HG03159 (cell line): Measurements from ENCODE around the gene TAP2.
"Not testable (repeated sequence)": the region's sequence is repeated elsewhere in the genome, so short reads cannot be mapped to it uniquely, and the experiment has no call there.

Experiments used
- ATAC-seq: cut with Tn5 transposase; IDR thresholded peaks from one replicate; pipeline ENCODE4 v1.9.1; 2021; ENCODE audit warnings: mild to moderate bottlenecking, moderate library complexity; ENCODE audit not compliant: unreplicated experiment

TAP2 gene

DNA sequence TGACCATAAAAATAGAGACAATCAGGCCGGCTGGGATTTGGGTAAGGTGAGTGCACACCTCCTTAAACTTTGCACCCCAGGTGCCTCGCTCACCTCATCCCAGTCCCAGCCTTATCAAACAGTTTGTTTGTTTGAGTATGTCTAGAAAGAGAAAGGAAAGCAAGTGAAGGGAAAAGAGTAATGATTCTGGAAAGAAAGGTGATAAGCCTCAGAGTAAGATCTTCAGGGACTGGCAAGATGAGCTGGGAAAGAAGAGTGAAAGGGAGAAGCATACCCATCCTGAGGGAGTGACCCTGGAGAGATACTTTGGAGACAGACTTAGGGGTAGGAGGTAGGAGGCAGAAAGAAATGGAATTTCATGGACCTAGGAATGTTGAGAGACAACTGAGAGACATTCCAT is 1.7 kb downstream of the TAP2 start:
- no peak for ATAC-seq

DNA sequence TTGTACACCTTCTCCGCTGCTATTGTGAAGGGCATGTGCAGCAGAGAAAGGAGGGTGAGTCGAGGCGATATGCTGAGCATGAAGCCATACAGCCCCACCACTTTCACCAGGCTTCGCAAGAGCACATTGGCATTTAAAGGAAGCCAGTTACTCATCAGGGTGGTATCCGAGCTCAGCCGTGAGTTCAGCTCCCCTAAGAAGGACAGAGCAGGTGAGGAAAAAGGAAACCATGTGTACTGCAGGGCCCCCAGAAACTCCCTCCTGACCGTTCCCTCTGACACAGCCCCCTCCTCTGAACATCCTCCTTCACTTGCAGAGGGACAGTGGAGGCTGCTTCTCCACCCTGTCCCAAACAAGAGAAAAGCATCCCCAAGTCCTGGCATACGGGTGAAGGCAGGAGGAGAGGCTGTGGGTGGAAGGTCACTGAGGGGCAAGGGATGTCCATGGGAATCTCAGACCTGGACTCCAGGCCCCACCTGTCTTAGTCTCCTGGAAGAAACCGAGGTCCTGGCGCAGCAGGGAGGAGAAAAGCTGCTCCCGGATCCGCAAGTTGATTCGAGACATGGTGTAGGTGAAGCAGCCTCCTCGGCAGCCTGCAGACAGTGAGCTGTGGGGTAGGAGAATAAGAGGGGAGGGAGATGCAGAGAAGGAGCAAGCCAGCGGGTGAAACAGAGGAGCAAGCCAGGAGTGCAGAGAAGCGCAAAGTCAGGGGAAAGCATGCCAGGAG is 3.2 kb downstream of the TAP2 start:
- no peak for ATAC-seq

DNA sequence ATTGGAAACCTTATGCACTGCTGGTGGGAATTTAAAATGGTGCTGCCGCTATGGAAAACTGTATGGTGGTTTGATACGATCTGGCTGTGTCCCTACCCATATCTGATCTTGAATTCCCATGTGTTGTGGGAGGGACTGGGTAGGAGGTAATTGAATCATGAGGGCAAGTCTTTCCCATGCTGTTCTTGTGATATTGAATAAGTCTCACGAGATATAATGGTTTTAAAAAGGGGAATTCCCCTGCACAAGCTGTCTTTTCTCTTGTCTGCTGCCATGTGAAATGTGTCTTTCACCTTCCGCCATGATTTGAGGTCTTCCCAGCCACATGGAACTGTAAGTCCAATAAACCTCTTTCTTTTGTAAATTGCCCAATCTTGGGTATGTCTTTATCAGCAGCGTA is 4.9 kb downstream of the TAP2 start:
- ATAC-seq, result no peak

DNA sequence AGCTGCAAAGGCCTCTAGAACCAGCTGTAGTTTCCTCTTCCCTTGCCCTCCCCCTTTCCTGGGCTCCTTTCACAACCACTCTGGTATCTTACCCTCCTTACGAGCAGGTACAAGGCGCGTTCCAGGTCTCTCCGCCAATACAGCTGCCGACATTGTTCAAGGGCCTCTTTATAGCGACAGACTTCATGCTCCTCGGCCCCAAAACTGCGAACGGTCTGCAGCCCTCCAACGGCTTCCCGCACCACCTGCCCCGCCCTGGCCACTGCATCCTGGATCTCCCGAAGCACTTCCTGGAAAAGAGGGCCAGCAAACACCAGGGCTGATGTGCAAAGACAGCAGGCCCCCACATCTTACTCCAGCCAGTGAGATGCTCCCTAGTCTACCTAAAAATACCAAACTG is 6.0 kb downstream of the TAP2 start:
- ATAC-seq, result no peak

DNA sequence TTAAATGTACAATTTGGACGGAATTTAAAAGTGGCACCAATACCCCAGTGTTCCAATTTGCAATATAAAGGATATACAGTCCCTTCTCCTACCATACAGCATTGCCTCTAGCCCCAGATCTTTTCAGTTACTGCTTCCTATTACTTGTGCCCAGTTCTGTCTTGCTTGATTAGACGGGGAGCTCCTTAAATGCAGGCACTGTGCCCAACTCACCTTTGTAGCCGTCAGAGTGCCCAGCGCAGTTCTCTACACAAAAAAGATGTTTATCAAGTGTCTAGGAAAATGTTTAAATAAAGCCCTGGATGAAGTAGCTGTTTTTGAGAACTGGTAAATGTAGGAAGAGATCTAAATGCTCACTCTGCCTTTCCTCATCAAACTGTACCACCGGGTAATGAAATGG is 7.6 kb downstream of the TAP2 start:
- no peak for ATAC-seq

DNA sequence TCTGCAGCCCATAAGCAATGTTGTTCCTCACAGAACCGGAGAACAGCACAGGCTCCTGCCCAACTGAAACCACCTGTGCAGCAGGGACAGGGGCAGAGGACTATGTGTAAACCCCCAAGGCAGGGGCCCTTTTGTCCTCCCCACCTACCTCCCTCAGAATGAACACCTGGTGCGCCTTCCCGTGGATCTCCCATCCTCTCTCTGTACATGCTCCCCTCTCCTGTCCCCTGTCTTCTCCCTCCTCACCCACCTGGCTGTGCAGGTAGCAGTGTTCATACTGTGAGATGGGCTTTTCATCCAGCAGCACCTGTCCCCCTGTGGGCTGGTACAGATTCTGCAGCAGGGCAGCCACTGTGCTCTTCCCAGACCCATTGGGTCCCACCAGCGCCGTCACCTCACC is 8.5 kb downstream of the TAP2 start:
- ATAC-seq, result no peak

DNA sequence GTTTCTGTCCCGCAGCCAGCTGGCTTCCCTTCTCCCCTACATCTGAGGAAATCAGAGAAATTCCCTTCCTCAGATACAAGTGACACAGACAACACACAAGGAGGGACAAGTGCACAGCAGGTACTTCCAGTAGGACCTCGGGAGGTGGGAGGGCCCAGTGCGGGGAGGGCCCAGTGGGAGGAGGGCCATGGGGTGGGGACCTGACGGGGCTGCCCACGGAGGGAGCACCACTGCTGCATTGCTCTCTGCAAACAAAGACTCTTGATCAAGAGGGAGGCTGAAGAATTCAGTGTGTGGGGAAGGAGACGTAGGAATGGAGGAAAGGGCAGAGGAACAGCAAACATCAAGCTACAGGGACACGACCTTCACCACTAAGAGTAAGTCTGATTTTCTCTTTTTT is 9.0 kb downstream of the TAP2 start:
- ATAC-seq, result no peak

DNA sequence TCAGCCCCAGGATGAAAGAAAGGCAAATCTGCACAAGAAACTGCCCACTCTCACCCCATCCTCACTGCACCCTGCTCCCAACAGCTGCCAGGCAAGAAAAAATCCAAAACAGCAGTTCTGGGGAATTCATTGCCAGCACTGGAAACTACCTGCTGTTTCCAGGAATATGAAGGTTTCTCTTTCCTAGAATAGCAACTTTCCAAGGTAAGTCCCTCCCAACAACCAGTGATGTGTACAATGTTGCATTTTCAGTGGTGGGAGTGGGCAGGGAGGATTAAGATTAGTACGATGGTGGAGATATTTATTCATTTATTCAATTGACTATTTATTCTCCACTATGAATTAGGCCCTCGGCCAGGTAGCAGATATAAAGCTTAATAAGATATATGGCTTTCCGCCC is 11.5 kb downstream of the TAP2 start:
- no peak for ATAC-seq

DNA sequence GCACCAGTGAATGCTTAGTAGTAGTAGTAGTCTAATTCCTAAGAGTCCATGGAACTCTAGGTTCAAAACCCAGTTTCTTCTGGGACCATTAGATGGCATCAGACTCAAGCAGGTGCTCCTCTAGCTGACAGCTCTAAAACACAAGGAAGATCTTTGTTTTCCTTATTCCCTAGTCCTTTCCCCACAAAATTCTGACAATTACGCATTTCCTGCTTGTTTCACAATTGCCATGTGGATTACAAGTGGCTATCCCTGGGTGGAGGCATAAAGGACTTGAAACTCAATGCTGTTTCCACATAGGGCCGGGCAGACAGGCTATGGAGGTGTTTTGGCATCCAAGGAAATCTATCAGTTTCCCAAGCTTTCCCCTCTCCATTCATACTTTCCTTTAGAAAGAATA is 12.6 kb downstream of the TAP2 start:
- no peak for ATAC-seq

DNA sequence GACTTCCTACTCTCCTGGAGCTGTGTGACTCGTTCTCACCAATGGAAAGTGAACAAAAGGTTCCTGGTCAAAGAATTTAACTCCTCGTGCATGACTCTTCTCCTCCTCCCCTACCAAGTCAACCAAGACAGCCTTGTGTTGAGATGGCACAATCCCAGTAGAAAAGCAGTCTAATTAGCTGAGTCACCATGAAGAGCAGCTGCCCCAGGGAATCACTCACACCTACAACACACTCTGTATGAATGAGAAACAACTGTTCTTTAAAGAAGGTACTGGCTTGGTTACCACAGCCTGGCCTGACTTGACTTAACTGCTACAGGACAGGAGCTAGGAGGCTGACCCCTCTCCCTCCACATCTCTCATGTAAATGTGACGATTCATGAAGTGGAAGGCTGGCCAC is 18.8 kb downstream of the TAP2 start:
- no peak for ATAC-seq

DNA sequence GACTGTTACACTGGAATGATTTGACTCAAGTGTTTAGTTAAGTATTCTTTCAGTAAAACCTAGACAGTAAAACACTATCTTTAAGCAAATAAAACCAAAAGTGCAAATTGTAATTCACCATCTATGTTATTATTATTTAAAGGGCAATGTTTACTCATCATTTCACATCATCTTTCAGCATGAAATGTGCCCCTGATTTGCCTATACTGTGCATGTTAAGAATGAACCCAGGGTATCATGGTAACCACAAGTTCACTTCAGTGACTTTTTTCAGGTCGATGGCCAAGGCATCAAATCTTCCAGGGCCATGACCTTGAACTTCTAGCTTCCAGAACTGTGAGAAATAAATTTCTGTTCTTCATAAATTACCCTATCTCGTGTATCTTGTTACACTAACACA is 19.7 kb downstream of the TAP2 start:
- ATAC-seq, result no peak

DNA sequence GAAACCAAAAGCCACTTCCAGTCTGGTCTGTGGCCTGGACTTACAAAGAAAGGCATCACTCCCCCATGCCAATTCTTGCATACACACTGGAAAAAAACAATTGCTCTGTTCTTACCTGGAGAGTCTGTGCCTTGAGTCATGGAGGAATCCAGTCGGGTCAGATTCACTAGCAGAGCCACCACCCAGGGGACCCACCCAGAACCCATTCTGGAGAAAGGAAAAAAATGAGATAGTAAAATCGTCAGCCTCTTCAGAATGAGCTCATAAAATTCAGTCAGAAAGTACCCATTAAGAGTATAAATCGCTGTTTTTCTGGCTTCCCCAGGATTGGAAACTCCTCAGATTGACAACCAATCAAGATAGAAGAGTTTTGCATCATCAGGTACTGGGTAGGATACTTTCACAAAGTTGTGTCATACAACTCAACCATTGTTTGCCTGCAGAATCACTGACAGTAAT is 21.8 kb downstream of the TAP2 start, which contains the start of gene HLA-DOB:
Gene HLA-DOB, minus strand, starts transcription at position 257 of the 459 bp plus-strand sequence. Its CDS starts 51 bp downstream, at position 206.
- ATAC-seq, result peak; percentile 33

DNA sequence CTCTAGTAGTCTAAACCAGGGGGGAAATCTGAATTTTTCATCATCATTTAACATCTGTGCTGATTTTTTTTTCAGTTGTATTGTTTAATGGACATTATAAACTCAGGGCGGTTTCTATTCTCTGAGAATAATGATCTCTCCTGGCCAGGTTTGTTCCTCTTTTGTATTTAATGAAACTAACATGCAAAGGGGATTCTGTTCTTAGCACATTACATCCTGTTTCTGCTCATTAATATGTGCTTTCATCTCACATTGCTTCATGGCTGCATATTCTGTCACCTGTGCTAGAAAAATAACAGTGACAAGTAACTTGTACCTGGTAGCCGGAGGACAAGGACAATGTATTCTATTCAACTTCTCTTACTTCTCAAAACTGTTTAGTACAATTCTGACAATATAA is 22.5 kb downstream of the TAP2 start:
- ATAC-seq, result peak; percentile 62

DNA sequence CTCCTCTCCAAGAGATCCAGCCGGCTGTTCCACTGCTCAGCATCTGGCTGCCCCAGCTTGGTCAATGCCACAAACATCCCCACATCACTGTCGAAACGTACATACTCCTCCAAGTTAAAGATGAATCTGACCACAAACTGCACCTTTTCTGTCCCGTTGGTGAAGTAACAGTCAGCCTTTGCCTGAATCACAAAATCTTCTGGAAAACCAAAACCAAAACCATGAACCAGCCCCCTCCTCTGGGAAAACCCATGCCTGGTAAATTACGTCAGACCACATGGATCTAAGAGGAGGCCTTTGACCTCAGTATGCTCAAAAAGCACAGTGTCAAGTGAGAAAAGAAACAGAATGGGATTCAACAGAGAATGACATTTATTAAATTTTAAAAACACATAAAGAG is 23.4 kb downstream of the TAP2 start:
- ATAC-seq, result no peak

DNA sequence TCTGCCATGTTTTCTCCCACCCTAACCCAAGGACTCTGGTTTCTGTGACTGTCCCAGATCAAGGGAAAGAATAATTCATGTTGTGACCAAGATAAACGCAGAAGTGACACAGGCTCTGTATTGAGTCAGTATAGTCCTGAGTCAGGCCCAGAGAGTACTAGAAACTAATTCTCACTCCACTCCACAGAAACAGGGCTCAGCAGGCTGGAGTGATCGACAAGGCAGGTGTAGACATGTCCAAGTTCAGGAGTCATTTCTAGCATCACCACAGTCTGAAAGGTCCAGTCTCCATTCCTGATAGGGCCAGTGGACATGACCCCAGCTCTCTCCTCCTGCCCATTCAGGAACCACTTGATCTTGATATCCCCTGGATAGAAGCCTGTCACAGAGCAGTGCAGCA is 24.4 kb downstream of the TAP2 start:
- no peak for ATAC-seq

DNA sequence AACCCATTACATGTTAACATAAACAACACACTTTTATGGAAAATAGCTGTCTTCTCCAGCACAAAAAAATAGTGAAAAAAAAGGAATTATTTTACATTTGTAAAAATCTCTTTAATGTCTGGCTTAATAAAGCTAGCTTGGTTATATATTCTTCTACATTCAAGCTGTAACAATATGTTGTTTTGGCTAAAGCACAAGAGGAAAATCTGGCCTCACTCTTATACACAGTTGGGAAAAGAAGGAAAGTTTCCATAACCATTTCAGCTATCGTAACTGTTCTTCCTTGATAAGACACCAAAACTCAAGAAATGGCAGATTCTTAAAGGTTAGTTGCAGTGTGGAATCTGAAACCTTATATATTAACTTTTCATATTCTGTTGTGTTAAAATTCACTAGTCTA is 29.4 kb downstream of the TAP2 start:
- ATAC-seq, result no peak

DNA sequence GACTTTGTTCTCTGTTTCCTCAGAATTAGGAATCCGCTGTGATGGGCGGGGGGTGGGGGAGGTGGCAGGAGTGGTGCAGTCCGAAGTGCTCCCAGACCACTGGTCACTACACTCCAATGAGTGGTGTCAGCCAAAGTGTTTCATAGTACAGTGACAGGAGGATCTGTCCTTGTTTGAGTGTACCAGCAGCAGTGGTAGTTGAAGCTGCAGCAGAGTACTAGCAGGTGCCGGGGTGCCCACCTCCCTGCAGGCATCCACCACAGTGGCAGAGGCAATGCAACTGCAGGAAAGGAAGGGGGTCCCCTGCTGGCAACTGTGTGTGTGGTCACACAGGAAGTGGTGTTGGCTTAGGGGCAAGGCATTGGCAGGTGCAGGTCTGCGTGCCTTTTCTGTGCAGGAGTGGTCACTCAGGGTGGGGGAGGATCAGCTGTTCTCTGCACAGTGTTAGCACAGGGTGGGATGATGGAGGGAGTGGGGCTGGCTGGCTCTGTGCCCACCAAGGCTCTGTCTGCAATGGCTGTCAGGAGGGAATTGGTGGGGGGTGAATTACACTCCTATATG is 31.4 kb downstream of the TAP2 start:
- no peak for ATAC-seq

DNA sequence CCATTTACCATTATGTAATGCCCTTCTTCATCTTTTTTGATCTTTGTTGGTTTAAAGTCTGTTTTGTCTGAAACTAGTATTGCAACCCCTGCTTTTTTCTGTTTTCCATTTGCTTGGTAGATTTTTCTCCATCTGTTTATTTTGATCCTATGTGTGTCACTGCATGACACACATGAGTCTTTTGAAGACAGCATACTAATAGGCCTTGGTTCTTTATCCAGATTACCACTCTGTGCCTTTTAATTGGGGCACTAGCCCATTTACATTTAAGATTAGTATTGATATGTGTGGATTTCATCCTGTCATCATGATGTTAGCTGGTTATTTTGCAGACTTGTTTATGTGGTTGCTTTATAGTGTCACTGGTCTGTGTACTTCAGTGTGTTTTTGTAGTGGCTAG is 33.1 kb downstream of the TAP2 start:
- not testable (repeated sequence) for ATAC-seq

DNA sequence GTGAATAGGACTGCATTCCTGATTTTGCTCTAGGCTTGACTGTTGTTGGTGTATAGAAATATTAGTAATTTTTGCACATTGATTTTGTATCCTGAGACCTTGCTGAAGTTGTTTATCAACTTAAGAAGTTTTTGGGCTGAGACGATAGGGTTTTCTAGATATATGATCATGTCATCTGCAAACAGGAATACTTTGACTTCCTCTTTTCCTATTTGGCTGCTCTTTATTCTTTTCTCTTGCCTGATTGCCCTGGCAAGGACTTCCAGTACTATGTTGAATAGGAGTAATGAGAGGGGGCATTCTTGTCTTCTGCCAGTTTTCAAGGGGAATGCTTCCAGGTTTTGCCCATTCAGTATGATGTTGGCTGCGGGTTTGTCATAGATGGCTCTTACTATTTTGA is 35.1 kb downstream of the TAP2 start:
- no peak for ATAC-seq

DNA sequence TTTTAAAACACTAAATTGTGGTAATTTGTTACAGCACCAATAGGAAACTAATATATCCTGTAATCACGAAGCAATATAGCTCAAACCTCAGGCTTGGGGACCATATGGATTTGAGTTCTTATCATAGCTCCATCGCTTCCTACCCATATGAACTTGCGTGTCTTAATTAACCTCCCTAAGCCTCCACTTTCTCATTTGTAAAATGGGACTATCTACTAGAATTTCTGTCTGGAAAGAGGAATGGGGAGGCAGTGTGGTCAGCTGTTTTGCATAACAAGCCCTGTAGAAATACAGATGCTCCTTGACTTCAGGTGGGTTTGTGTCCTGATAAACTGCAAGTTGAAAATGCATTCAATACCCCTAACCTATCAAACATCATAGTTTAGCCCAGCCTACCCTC is 38.8 kb downstream of the TAP2 start:
- no peak for ATAC-seq

DNA sequence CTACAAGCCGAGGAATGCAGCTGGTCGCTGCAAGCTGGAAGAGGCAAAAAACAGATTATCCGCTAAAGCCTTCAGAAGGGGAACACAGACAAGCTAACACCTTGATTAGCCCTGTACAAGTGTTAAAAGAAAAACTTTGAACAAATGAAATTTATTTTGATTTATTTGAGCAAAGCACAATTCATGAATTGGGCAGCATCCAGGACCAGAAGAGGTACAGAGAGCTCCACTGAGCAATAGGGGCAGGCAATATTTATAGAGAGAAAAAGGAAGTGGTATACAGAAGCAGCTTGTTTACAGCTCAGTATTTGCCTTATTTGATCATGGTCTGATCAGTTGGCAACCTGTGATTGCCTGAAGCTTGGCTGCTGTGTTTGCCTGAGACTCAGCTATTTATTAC is 39.4 kb downstream of the TAP2 start:
- ATAC-seq, result no peak

DNA sequence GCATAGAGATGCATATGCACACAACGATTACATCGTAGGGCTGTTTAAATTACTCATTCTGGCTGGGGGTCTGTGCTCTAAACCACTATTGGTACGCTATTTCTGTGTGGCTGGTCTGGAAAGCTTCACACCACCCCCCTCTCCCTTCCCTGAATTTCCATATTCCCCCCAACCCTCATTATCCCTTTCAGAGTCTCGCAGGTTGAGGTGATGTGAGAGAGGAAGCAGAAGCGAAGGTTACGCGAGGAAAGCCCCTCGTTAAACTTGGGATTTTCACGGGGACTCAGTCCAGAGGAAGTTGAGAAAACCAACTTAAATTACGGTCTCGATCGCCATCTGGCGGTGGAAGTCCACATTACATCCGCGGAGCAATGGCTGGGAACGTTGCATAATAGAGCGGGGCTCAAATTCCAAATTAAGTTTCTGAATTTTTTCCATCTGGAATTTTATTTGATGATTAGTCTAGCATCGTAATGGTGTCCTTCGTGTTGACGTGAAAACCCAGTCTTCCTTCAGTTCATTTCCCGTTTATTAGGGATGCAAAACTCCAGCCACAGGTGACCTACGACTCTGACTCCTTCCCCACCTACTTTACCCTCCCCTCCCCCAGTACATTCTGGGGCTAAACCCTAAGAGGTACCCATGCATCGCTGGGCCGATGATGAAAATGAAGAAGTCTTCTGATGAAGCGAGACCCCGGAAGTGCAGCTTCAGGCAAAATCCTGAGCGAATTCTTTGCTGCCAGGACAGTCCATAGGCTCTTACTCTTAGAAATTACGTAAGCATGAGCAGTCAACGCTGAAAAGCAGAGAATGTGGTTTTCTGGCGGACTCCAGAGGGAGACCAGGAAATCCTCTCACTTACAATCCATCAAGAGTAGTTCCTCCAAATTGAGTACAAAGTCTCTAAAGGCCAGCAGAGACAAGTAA is 41.4 kb downstream of the TAP2 start:
- no peak for ATAC-seq
